HepG2 (cell line): ENCODE data around the gene C1QTNF3. TPM values are rescaled to one million over a fixed set of nuclear protein-coding genes. Genes with fewer than 3 reads are reported as not detected.
"Not testable (repeated sequence)": the region's sequence is repeated elsewhere in the genome, so short reads cannot be mapped to it uniquely, and the experiment has no call there.

Experiments
- ATAC-seq: fragments of 200-7000 bp; cut with Tn5 transposase; 3 replicates; pipeline ENCODE4 v1.9.1; 2020; ENCODE audit warnings: mild to moderate bottlenecking, moderate library complexity
- BruUV-seq: library from RNA; stranded (reverse); fragments of 400-500 nt; replicated peaks from 2 replicates; lab custom pipeline; 2021; lab: Mats Ljungman, UMichigan
- CTCF ChIA-PET: fragments of 300-600 bp; formaldehyde crosslinking; extraction: SDS; loops from one replicate; lab custom pipeline; 2021; ENCODE audit warnings: low total read pairs, inconsistent platforms, low intra/inter-chr PET ratio; lab: Yijun Ruan, JAX
- POLR2A ChIA-PET: fragments of 350-600 bp; sonication (Branson Sonifier 250); formaldehyde crosslinking; loops from one replicate; lab custom pipeline; 2020; ENCODE audit warnings: antibody characterized with exemption, inconsistent platforms; lab: Yijun Ruan, JAX
- DNase-seq: peaks from one replicate; pipeline ENCODE4 v3.0.0-alpha.2; 2015; ENCODE audit warnings: low spot score
- FAIRE-seq: peaks from 3 replicates; lab custom pipeline; 2011; peaks lifted over from hg19 to GRCh38; lab: Jason Lieb, UNC
- H2AFZ ChIP-seq: one replicate; pipeline ENCODE4 v1.6.1; 2011; ENCODE audit warnings: low read length, inconsistent platforms
- H3K27ac ChIP-seq: fragments of 300-600 bp; 3 replicates; pipeline ENCODE4 v1.8.0; 2011; ENCODE audit warnings: mixed run types, mild to moderate bottlenecking, mixed read lengths, low read length, inconsistent platforms; ENCODE audit not compliant: insufficient read depth; ENCODE audit errors: extremely low read length
- H3K27me3 ChIP-seq, 2 experiments: fragments of 200-600 bp in 1 of 2; 2 replicates in 1 of 2; 3 replicates in 1 of 2; pipeline versions ENCODE4 v1.6.0 to v1.8.0; 2011; ENCODE audit warnings: low read length in 2 of 2, mild to moderate bottlenecking in 2 of 2, moderate library complexity in 2 of 2, inconsistent platforms in 1 of 2; ENCODE audit not compliant: insufficient read depth in 2 of 2, control insufficient read depth in 1 of 2
- H3K36me3 ChIP-seq, 2 experiments: fragments of 200-600 bp in 1 of 2; replicated peaks in 1 of 2; 2 replicates in 1 of 2; 3 replicates in 1 of 2; pipeline versions ENCODE4 v1.5.1 to v1.8.0; 2011; ENCODE audit warnings: low read length in 2 of 2, inconsistent platforms in 1 of 2; ENCODE audit not compliant: insufficient read depth in 2 of 2, control insufficient read depth in 1 of 2
- H3K4me1 ChIP-seq: 2 replicates; pipeline ENCODE4 v1.5.1; 2012; ENCODE audit warnings: low read length, inconsistent platforms; ENCODE audit not compliant: insufficient read depth
- H3K4me2 ChIP-seq: 2 replicates; pipeline ENCODE4 v1.6.0; 2011; ENCODE audit warnings: low read depth, low read length, inconsistent platforms
- H3K4me3 ChIP-seq, 3 experiments: fragments of 200-600 bp in 1 of 3; sonication (generic), shearing (Covaris generic) in 1 of 3; replicated peaks in 1 of 3; 2 replicates each; pipeline ENCODE4 v1.5.1; 2011 to 2016; ENCODE audit warnings: low read length in 3 of 3, inconsistent platforms in 2 of 3, low read depth in 2 of 3, mild to moderate bottlenecking in 2 of 3, control low read depth in 1 of 3, mixed read lengths in 1 of 3; ENCODE audit not compliant: insufficient read depth in 1 of 3
- H3K79me2 ChIP-seq: one replicate; pipeline ENCODE4 v1.6.1; 2011; ENCODE audit warnings: low read length, inconsistent platforms; ENCODE audit not compliant: insufficient read depth
- H3K9ac ChIP-seq: 2 replicates; pipeline ENCODE4 v1.6.0; 2011; ENCODE audit warnings: mild to moderate bottlenecking, low read depth, low read length, inconsistent platforms; ENCODE audit not compliant: insufficient read depth
- H3K9me3 ChIP-seq: 2 replicates; pipeline ENCODE4 v1.5.1; 2012; ENCODE audit warnings: mild to moderate bottlenecking, low read length
- H4K20me1 ChIP-seq: 2 replicates; pipeline ENCODE4 v1.6.0; 2011; ENCODE audit warnings: inconsistent platforms, mild to moderate bottlenecking, low read length, moderate library complexity; ENCODE audit not compliant: insufficient read depth
- GATAD2A ChIP-seq: IDR thresholded peaks from 2 replicates; pipeline ENCODE4 v1.6.1; 2016
- SOX13 ChIP-seq, 3 experiments: fragments of 450-650 bp in 1 of 3; sonication (generic) in 1 of 3; formaldehyde crosslinking in 1 of 3; IDR thresholded peaks in 2 of 3; conservative IDR thresholded peaks in 1 of 3; 2 replicates each; pipeline versions ENCODE4 v1.5.0 to v1.6.1; 2016 to 2020; ENCODE audit warnings: antibody characterized with exemption in 1 of 3, mild to moderate bottlenecking in 1 of 3, missing compliant biosample characterization in 1 of 3, missing genetic modification reagents in 1 of 3, moderate library complexity in 1 of 3
- STAG1 ChIP-seq: sonication (generic); formaldehyde crosslinking; IDR thresholded peaks from 2 replicates; pipeline ENCODE4 v1.4.0; 2020; ENCODE audit warnings: missing genetic modification reagents
- WGBS: methylation state at CpG from one replicate; pipeline ENCODE4 v1.1.6; 2017; ENCODE audit warnings: low lambda C conversion rate; 5-methylcytosine and 5-hydroxymethylcytosine counted together
- in situ Hi-C: cut with HindIII; loops from 2 replicates; pipeline ENCODE4 v1.10.0; 2017; ENCODE audit warnings: low pct_unique_long_range_greater_than_20kb; ENCODE audit not compliant: extremely low pct_ligation_motif_present
- intact Hi-C: fragments of 100-400 bp; cut with micrococcal nuclease; formaldehyde crosslinking; loops from one replicate; pipeline ENCODE4 v1.10.0; 2022; ENCODE audit not compliant: unreplicated experiment
- polyA plus RNA-seq, 8 experiments: library from polyadenylated mRNA; depleted of rRNA in 3 of 8; stranded (reverse) in 7 of 8; unstranded in 1 of 8; fragments of >200 nt; fragmentation: Illumina TruSeq in 4 of 8; extraction: Trizol in 4 of 8; gene quantifications; 2 replicates each; pipeline versions ENCODE4 v1.2.1 to v1.2.3, GENCODE V29; 2011 to 2016; ENCODE audit warnings: low read depth in 4 of 8, missing spikeins in 1 of 8, mixed read lengths in 1 of 8; ENCODE audit not compliant: insufficient read depth in 1 of 8
- total RNA-seq, 5 experiments: library from RNA; depleted of rRNA; stranded (reverse); fragments of >200 nt; fragmentation: Illumina TruSeq; extraction: Trizol; gene quantifications; 2 replicates each; pipeline ENCODE4 v1.2.3, GENCODE V29; 2016; ENCODE audit warnings: low read depth in 1 of 5

The C1QTNF3 gene
- total and polyA plus RNA-seq, 2 of the 13 experiments (the other 11 are each of a cell fraction or from before 2014, with no cell fraction given), result 3.3 to 10.8 TPM

DNA sequence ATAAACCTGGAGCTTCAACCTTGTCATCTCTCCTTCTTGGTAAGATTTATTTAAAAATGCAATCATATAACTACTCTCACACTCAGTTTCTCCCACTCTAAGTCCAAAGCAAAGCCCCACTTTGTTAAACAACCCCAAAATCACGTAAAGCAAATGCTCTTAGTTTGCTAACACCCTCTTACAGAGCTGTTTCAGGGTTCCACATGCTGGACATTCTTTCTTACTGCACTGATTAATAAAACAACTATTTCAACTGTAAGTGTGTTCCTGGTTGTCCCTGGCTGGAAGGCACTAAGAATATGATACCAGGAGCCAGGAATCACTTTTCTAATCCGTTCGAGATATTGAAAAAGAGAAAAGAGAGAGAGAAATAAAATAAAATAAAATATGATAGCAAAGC is 31.5 kb upstream of the C1QTNF3 start:
- H3K4me2 ChIP-seq, H3K27me3 ChIP-seq, H3K27ac ChIP-seq, H2AFZ ChIP-seq, DNase-seq, H4K20me1 ChIP-seq, CTCF ChIA-PET, H3K79me2 ChIP-seq, intact Hi-C loops, in situ Hi-C loops, FAIRE-seq, H3K36me3 ChIP-seq, H3K9me3 ChIP-seq, H3K4me3 ChIP-seq, BruUV-seq, POLR2A ChIA-PET, H3K9ac ChIP-seq, H3K4me1 ChIP-seq: not testable (repeated sequence)
- ATAC-seq, result peak; percentile 63
- WGBS, result 83% methylated on average over 3 of the region's 3 CpGs
- TF ChIP-seq STAG1 (CRISPR knock-in tag), result peak; percentile 22

DNA sequence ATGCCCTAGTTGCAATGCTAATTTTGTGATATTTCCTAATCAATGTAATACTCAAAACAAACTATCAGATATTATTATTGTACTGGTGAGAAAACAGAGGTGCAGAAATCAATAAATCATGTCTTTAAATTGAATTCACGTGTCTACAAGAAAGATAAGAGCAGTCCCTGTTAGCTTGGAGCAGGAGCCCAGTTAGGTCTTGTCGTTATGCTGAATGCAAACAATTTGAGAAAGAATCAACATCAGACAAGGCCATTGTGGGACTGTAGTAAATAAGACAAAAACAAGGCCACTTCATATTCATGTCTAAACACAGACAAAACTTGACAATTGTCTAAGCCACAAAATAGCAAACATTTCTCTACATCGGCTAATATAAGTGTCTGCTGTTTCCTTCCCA is 31.1 kb upstream of the C1QTNF3 start:
- H3K27ac ChIP-seq; H3K4me2 ChIP-seq; H2AFZ ChIP-seq; H4K20me1 ChIP-seq; H3K27me3 ChIP-seq; H3K9me3 ChIP-seq; BruUV-seq; H3K9ac ChIP-seq; FAIRE-seq; H3K79me2 ChIP-seq; H3K36me3 ChIP-seq; POLR2A ChIA-PET; H3K4me1 ChIP-seq; DNase-seq; intact Hi-C loops; H3K4me3 ChIP-seq; in situ Hi-C loops; CTCF ChIA-PET; TF ChIP-seq SOX13 (IDR thresholded peaks at IDR 0.05): not testable (repeated sequence)
- peak; percentile 56; the same call in 2 of the 3 replicates for ATAC-seq
- 33% methylated on average over 2 of the region's 3 CpGs for WGBS
- 0 out of 4 replicates have a peak, but pooled peaks of 1 of the 2 experiments have one; percentile 5 for TF ChIP-seq SOX13 (CRISPR knock-in tag; conservative IDR thresholded peaks at IDR 0.05 in 1 of 2, IDR thresholded peaks at IDR 0.05 in 1 of 2)
- 0 out of 2 replicates have a peak, but pooled peaks have one; percentile 11 for TF ChIP-seq GATAD2A (CRISPR knock-in tag)

DNA sequence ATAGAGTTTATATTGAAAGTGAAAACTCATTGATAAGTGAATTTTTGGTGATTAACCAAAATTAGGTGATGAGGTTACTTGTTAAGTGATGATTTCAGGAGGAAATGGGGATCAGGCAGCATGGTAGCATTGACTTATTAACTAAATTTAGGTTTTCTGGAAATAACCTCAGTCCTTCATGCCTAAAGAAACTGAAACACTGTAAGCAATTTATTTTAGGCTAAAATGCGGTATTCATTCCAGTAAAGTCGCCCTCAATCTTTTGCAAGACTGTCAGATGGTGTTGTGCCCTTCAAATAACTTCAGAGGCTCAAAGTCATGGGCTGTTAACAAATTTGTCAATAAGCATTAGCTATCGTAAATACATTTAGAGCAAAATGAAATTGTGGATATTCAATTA is 27.6 kb upstream of the C1QTNF3 start:
- H3K4me3 ChIP-seq, intact Hi-C loops, ATAC-seq, H3K4me1 ChIP-seq, H3K79me2 ChIP-seq, CTCF ChIA-PET, DNase-seq, H4K20me1 ChIP-seq, in situ Hi-C loops, FAIRE-seq, H2AFZ ChIP-seq, BruUV-seq, H3K4me2 ChIP-seq, POLR2A ChIA-PET, H3K9ac ChIP-seq, H3K36me3 ChIP-seq, H3K9me3 ChIP-seq, H3K27me3 ChIP-seq, H3K27ac ChIP-seq: not testable (repeated sequence)
- 100% methylated on average over 3 of the region's 3 CpGs for WGBS
